GM18502 (cell line): ENCODE data around the gene DPM2.

Experiments
- ATAC-seq: cut with Tn5 transposase; IDR thresholded peaks from one replicate; pipeline ENCODE4 v1.9.1; 2021; ENCODE audit warnings: mild to moderate bottlenecking; ENCODE audit not compliant: unreplicated experiment, poor library complexity

DPM2 gene

GRCh38 chr9:127940593-127940992 lies 2.9 kb upstream of the DPM2 start:
- ATAC-seq = no peak

- ATAC-seq = no peak
These were observed 640 bp upstream of the DPM2 start for GRCh38 chr9:127938298-127938690.

- ATAC-seq = no peak
These were observed 632 bp downstream of the DPM2 start for GRCh38 chr9:127937056-127937387.

- ATAC-seq = no peak
These were observed 1.3 kb downstream of the DPM2 start for GRCh38 chr9:127936347-127936852.

- no peak for ATAC-seq
These were observed 1.9 kb downstream of the DPM2 start for GRCh38 chr9:127935765-127936221.

GRCh38 chr9:127934986-127935385 lies 2.7 kb downstream of the DPM2 start:
- no peak for ATAC-seq

- no peak for ATAC-seq
These were observed 3.4 kb downstream of the DPM2 start for GRCh38 chr9:127934248-127934647.

- ATAC-seq = peak; percentile 36
These were observed 6.4 kb downstream of the DPM2 start for GRCh38 chr9:127931092-127931881.

GRCh38 chr9:127930231-127931091 lies 7.2 kb downstream of the DPM2 start, which contains the start of gene PIP5KL1:
TSS of gene PIP5KL1 (minus strand) at chr9:127930777. CDS start at chr9:127930752, 25 bp downstream.
- ATAC-seq = peak; percentile 70

- ATAC-seq = no peak
These were observed 8.1 kb downstream of the DPM2 start for GRCh38 chr9:127929625-127929979.

GRCh38 chr9:127928676-127929624 lies 8.7 kb downstream of the DPM2 start:
- ATAC-seq = no peak

- no peak for ATAC-seq
These were observed 9.5 kb downstream of the DPM2 start for GRCh38 chr9:127927988-127928675.

GRCh38 chr9:127927201-127927987 lies 10.3 kb downstream of the DPM2 start:
- no peak for ATAC-seq

- ATAC-seq = no peak
These were observed 10.8 kb downstream of the DPM2 start for GRCh38 chr9:127926906-127927200.

- ATAC-seq = no peak
These were observed 11.4 kb downstream of the DPM2 start for GRCh38 chr9:127925959-127926905.

GRCh38 chr9:127924736-127925444 lies 12.8 kb downstream of the DPM2 start:
- ATAC-seq = no peak

- no peak for ATAC-seq
These were observed 13.9 kb downstream of the DPM2 start for GRCh38 chr9:127923771-127924170.
